ENCODE results near the gene GRAP. TPM values are rescaled to one million over a fixed set of nuclear protein-coding genes. Genes with fewer than 3 reads are reported as not detected.

Gene GRAP
- polyA plus RNA-seq, 2 of the 4 experiments (the other 2 are of a cell fraction) = 0.19 TPM

DNA sequence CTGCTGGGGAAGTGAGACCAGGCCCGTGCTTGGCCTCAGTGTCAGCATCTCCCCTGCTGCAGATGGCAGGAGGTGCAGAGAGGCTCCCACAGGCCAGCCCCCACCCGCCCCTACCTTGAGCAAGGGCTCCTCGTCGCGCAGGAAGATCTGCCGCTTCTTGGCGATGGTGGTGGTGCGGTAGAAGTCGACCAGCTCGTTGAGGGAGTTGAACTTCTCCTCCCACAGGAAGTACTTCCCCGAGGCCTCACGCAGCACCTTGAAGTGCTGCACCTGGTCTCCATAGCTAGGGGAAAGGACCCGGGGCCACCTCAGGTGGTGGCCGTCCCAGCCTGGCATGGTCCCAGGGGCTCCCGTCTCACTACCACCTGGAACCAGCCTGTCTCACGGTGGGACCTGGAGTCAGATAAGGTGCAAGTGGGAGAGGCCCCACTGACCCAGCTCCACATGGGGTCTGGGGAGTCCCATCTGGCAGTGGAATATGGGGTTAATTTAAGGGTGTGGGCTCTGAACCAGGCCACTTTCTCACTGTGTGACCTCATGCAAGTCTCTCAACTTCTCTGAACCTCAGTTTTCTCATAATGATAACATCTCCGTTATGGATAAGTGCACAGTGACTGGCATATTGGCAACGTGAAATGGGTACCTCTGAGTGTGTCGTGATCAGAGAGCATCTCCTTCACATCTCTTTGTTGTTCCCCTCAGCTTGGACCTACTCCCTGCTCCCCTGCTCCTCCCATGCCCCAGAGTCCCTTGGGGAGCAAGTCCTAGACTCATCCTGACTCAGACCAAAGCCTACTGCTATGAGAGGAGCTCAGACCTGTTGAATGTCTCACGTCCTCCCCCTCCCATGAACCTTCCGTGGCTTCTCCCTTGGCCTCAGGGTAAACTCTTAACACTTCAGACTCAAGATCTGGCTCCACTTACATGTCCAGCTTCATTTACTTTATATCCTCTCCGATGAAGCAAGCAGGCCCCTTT is 22.4 kb downstream of the GRAP start:
- CTCF ChIA-PET = interaction anchor here (0.6 to 3.5 kb wide), 3 partner anchors 8 to 67 kb away, joined by 3 to 37 read pairs (median 3); no protein-coding TSS in a partner anchor
- ATAC-seq = peak in 1 of 2 experiments; percentile 15; a peak in 2 of 6 replicates
- H3K4me3 ChIP-seq = no peak overlapping the region
- no peak overlapping the region for H3K4me2 ChIP-seq
- no peaks in the 10 kb centered on the region for H3K4me1 ChIP-seq
- no peak for FAIRE-seq
- peak in 1 of 2 experiments; percentile 49 for DNase-seq (ENCODE audit: low read depth in 1 of 2, low spot score in 1 of 2)
- 0 out of 2 replicates have a peak, but pooled peaks have one; percentile 15 for TF ChIP-seq KDM1A (IDR thresholded peaks at IDR 0.05; ENCODE audit: low read depth)
- TF ChIP-seq, protein P1, sequence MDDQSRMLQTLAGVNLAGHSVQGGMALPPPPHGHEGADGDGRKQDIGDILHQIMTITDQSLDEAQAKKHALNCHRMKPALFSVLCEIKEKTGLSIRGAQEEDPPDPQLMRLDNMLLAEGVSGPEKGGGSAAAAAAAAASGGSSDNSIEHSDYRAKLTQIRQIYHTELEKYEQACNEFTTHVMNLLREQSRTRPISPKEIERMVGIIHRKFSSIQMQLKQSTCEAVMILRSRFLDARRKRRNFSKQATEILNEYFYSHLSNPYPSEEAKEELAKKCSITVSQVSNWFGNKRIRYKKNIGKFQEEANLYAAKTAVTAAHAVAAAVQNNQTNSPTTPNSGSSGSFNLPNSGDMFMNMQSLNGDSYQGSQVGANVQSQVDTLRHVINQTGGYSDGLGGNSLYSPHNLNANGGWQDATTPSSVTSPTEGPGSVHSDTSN (IDR thresholded peaks at IDR 0.05) = no peak
- 84% methylated on average over 22 of the region's 22 CpGs for WGBS (ENCODE audit: missing lambda C conversion rate)
- H3K27ac ChIP-seq = peak overlapping the region; percentile 8 to 19; a peak in 1 of 6 replicates
- no peaks in the 10 kb centered on the region for H3K9me3 ChIP-seq
- POLR2A ChIA-PET = no interaction called here

DNA sequence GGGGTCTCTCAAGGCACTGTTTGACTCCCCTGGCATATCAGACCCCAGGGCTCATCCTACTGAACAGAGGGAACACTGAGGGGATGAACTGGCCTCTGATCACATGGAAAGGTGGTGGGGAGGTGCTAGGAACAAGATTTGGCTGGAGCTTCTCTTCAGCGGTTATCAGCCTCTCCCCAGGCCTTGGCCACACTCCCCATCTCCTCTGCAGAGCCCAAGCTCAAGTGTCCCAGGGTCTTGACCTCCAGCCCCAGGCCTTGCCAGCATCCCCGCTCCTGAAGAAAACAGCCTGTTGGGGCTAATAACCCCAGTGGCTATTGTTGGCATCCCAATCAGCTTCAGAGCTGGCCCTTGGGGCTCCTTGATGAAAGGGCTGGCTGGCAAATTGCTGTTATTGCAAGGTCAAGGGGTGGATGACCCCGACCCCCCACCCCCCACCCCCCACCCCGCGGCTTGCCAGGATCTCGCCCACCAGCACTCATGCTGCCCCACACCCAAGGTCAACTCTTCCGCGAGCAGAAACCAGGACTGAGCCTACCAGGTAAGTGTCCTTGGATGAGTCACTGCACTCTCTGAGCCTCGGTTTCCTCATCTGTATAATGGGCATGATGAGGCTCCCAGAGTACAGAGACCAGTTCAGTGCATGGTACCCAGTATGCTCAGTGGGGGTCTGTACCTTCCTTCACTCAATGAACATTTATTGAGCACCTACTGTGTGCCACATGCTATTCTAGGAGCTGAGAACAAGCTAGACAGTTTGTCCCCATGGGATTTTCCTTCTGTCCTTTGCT is 23.4 kb downstream of the GRAP start:
- TF ChIP-seq RARB (CRISPR knock-in tag; IDR thresholded peaks at IDR 0.05) (no peak), HEYL (CRISPR knock-in tag; IDR thresholded peaks at IDR 0.05) (no peak), FOSL2 (IDR thresholded peaks at IDR 0.05) (no peak), FOSL2 (CRISPR knock-in tag; IDR thresholded peaks at IDR 0.05) (peak; percentile 38; the same call in 1 of the 2 replicates)
- ChIA-PET CTCF (interaction anchor here (0.6 to 3.5 kb wide), 5 partner anchors 44 to 206 kb away, joined by 3 to 37 read pairs (median 3); no protein-coding TSS in a partner anchor), POLR2A (interaction anchor here (1.6 kb wide), 1 partner anchor 19 kb away, joined by 4 read pairs; the partner anchor contains the start of gene FAM83G)
- FAIRE-seq = no peak
- no peaks in the 10 kb centered on the region for H3K9me3 ChIP-seq
- no peak overlapping the region for H3K4me2 ChIP-seq
- H3K4me3 ChIP-seq = no peak overlapping the region
- no peak for DNase-seq (ENCODE audit: low read depth in 1 of 2, low spot score in 1 of 2)
- 61% methylated on average over 8 of the region's 9 CpGs for WGBS (ENCODE audit: missing lambda C conversion rate)
- no peak; a peak in 1 of 6 replicates for ATAC-seq
- H3K4me1 ChIP-seq = no peaks in the 10 kb centered on the region
- H3K27ac ChIP-seq = peak overlapping the region in 1 of 2 experiments; percentile 17; a peak in 2 of 6 replicates

DNA sequence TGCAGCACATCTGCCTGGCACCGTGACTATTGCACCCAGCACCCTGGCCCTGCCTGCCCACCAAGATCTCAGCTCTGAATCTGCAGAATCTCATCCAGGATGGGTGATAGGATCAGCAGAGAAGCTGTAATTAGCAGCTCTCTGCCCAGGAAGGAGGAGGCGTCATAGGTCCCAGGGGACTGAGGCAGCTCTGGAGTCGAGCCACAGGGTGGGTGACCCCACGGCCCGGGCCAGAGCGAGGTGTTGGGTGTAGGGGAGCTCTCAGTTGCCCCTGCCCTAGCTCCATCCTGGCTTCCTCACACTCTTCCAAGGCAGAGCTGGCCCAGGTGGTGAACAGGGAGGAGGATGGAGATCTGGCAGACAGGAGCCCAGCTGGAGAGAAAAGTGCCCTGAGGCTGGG is 24.0 kb downstream of the GRAP start:
- POLR2A ChIA-PET = interaction anchor here (0.6 to 1.6 kb wide), 2 partner anchors 18 to 138 kb away, joined by 3 to 4 read pairs; partner anchors contain the start of gene FAM83G
- 92% methylated on average over 6 of the region's 6 CpGs for WGBS (ENCODE audit: missing lambda C conversion rate)
- no peak overlapping the region for H3K4me2 ChIP-seq
- peak overlapping the region in 1 of 2 experiments; percentile 17; a peak in 2 of 6 replicates for H3K27ac ChIP-seq
- FAIRE-seq = no peak
- CTCF ChIA-PET = interaction anchor here (0.9 to 3.5 kb wide), 4 partner anchors 43 to 205 kb away, joined by 3 to 37 read pairs (median 4); no protein-coding TSS in a partner anchor
- no peaks in the 10 kb centered on the region for H3K4me1 ChIP-seq
- H3K4me3 ChIP-seq = no peak overlapping the region
- no peaks in the 10 kb centered on the region for H3K9me3 ChIP-seq
- peak; percentile 21 to 22; a peak in 2 of 6 replicates for ATAC-seq
- no peak for DNase-seq (ENCODE audit: low read depth in 1 of 2, low spot score in 1 of 2)
- no peak for TF ChIP-seq GATA3 (IDR thresholded peaks at IDR 0.05; ENCODE audit: borderline replicate concordance)
- TF ChIP-seq BHLHE40 (IDR thresholded peaks at IDR 0.05; ENCODE audit: low read depth, low read length) = no peak
- no peak for TF ChIP-seq RCOR1 (IDR thresholded peaks at IDR 0.05; ENCODE audit: low read depth, low read length)
- TF ChIP-seq CBX2 (IDR thresholded peaks at IDR 0.05; ENCODE audit: borderline replicate concordance, low read depth) = no peak
- TF ChIP-seq, protein P2, sequence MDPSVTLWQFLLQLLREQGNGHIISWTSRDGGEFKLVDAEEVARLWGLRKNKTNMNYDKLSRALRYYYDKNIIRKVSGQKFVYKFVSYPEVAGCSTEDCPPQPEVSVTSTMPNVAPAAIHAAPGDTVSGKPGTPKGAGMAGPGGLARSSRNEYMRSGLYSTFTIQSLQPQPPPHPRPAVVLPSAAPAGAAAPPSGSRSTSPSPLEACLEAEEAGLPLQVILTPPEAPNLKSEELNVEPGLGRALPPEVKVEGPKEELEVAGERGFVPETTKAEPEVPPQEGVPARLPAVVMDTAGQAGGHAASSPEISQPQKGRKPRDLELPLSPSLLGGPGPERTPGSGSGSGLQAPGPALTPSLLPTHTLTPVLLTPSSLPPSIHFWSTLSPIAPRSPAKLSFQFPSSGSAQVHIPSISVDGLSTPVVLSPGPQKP (IDR thresholded peaks at IDR 0.05; ENCODE audit: low read depth, low read length) = no peak

DNA sequence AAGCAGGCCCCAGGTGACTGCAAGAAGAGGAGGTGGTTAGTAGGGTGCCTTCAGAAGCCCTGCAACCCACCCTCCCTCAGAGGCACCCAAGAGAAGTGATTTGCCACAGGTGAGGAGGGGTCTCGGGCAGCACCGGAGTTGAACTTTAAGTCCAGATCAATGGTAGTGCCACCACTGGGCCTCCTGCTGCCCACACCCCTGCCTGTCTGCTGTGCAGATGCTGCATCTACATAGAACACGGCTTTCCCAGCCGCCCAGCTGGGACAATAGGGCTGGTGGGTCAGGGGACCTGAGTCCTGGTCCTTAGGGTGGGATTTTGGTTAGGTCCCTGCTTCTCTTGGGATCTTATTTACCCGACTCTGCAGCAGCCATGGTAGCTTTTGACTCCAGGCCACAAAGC is 24.6 kb downstream of the GRAP start:
- 74% methylated on average over 5 of the region's 5 CpGs for WGBS (ENCODE audit: missing lambda C conversion rate)
- DNase-seq (ENCODE audit: low read depth in 1 of 2, low spot score in 1 of 2) (no peak), FAIRE-seq (no peak), ATAC-seq (no peak)
- Histone ChIP-seq H3K27ac (no peak overlapping the region), H3K4me2 (no peak overlapping the region), H3K4me3 (no peak overlapping the region), H3K9me3 (no peaks in the 10 kb centered on the region), H3K4me1 (no peaks in the 10 kb centered on the region)
- POLR2A ChIA-PET = interaction anchor here (0.6 to 1.6 kb wide), 2 partner anchors 18 to 137 kb away, joined by 3 to 4 read pairs; partner anchors contain the start of gene FAM83G
- TF ChIP-seq ZNF302 (CRISPR knock-in tag; IDR thresholded peaks at IDR 0.05) (no peak), CBX2 (IDR thresholded peaks at IDR 0.05; ENCODE audit: borderline replicate concordance, low read depth) (no peak), MYC (IDR thresholded peaks at IDR 0.05; ENCODE audit: borderline replicate concordance, low read length) (no peak), HOXB13 (CRISPR knock-in tag; IDR thresholded peaks at IDR 0.05; ENCODE audit: low read depth) (no peak), ZC3H11A (IDR thresholded peaks at IDR 0.05) (no peak), RNF2 (IDR thresholded peaks at IDR 0.05; ENCODE audit: borderline replicate concordance, low read depth) (no peak), MAFK (IDR thresholded peaks at IDR 0.05; ENCODE audit: partially characterized antibody) (no peak), RARB (CRISPR knock-in tag; IDR thresholded peaks at IDR 0.05) (no peak), TFCP2L1 (CRISPR knock-in tag; IDR thresholded peaks at IDR 0.05) (no peak), SMC3 (IDR thresholded peaks at IDR 0.05) (no peak), KDM5A (IDR thresholded peaks at IDR 0.05) (no peak), CBX8 (IDR thresholded peaks at IDR 0.05) (no peak)
- CTCF ChIA-PET = interaction anchor here (1.0 to 3.5 kb wide), 3 partner anchors 60 to 205 kb away, joined by 3 to 37 read pairs (median 6); no protein-coding TSS in a partner anchor
